Panc1 (cell line): ENCODE measurements around the gene RBSN. TPM values are rescaled to one million over a fixed set of nuclear protein-coding genes. Genes with fewer than 3 reads are reported as not detected.

ENCODE experiments used
- ATAC-seq: fragments of 200-7000 bp; cut with Tn5 transposase; 2 replicates; pipeline ENCODE4 v1.9.1; 2020; ENCODE audit warnings: mild to moderate bottlenecking, moderate library complexity
- BruUV-seq: library from RNA; stranded (reverse); fragments of 400-500 nt; replicated peaks from 2 replicates; lab custom pipeline; 2021; lab: Mats Ljungman, UMichigan
- CTCF ChIA-PET: fragments of 300-600 bp; sonication (Branson Sonifier 250); formaldehyde crosslinking; loops from one replicate; lab custom pipeline; 2022; ENCODE audit warnings: antibody characterized with exemption; lab: Charles Lee
- POLR2A ChIA-PET: fragments of 300-600 bp; sonication (Branson Sonifier 250); formaldehyde crosslinking; loops from one replicate; lab custom pipeline; 2022; ENCODE audit warnings: antibody characterized with exemption; lab: Charles Lee
- DNase-seq: peaks from one replicate; pipeline ENCODE4 v3.0.0-alpha.2; 2010; ENCODE audit warnings: low read depth, low spot score
- H3K27ac ChIP-seq: 2 replicates; pipeline ENCODE4 v1.5.1; 2011; ENCODE audit warnings: mild to moderate bottlenecking, low read length, inconsistent platforms
- H3K27me3 ChIP-seq: fragments of 200-500 bp; sonication (Bioruptor generic); 2 replicates; pipeline ENCODE4 v1.6.0; 2014; ENCODE audit warnings: low read length, inconsistent platforms; ENCODE audit not compliant: control insufficient read depth, insufficient read depth
- H3K36me3 ChIP-seq: fragments of 200-500 bp; sonication (Bioruptor generic); 2 replicates; pipeline ENCODE4 v1.5.1; 2014; ENCODE audit warnings: inconsistent platforms, mild to moderate bottlenecking, low read length, moderate library complexity; ENCODE audit not compliant: control insufficient read depth, insufficient read depth
- H3K4me1 ChIP-seq: 2 replicates; pipeline ENCODE4 v1.5.1; 2011; ENCODE audit warnings: inconsistent platforms, mild to moderate bottlenecking, low read length, moderate library complexity; ENCODE audit not compliant: control insufficient read depth, insufficient read depth
- H3K4me3 ChIP-seq, 2 experiments: 2 replicates each; pipeline ENCODE4 v1.5.1; 2011 to 2012; ENCODE audit warnings: low read depth in 2 of 2, low read length in 2 of 2, mild to moderate bottlenecking in 2 of 2, inconsistent platforms in 1 of 2, moderate library complexity in 1 of 2
- H3K9me3 ChIP-seq: fragments of 200-500 bp; sonication (Bioruptor generic); 2 replicates; pipeline ENCODE4 v1.5.1; 2014; ENCODE audit warnings: low read depth, mild to moderate bottlenecking, inconsistent platforms, low read length, moderate library complexity; ENCODE audit not compliant: control insufficient read depth, insufficient read depth
- CTCF ChIP-seq: fragments of 450-650 bp; IDR thresholded peaks from 2 replicates; pipeline ENCODE4 v1.5.1; 2017; ENCODE audit warnings: mild to moderate bottlenecking
- POLR2AphosphoS5 ChIP-seq: IDR thresholded peaks from 2 replicates; pipeline ENCODE4 v1.6.1; 2012; ENCODE audit warnings: mild to moderate bottlenecking, low read depth, low read length, moderate library complexity
- REST ChIP-seq, 2 experiments: IDR thresholded peaks; 2 replicates each; pipeline ENCODE4 v1.6.1; 2011 to 2012; ENCODE audit warnings: low read depth in 2 of 2, control low read depth in 1 of 2, low read length in 1 of 2, mild to moderate bottlenecking in 1 of 2, moderate library complexity in 1 of 2; ENCODE audit not compliant: insufficient read depth in 1 of 2
- SIN3A ChIP-seq: IDR thresholded peaks from 2 replicates; pipeline ENCODE4 v1.6.1; 2012; ENCODE audit warnings: low read depth, mild to moderate bottlenecking, low read length, moderate library complexity, borderline replicate concordance; ENCODE audit not compliant: insufficient read depth
- TCF7L2 ChIP-seq: IDR thresholded peaks from 2 replicates; pipeline ENCODE4 v1.6.1; 2011; ENCODE audit warnings: mild to moderate bottlenecking, low read depth, low read length, inconsistent platforms
- in situ Hi-C: cut with HindIII; loops from 2 replicates; pipeline ENCODE4 v1.10.0; 2016; ENCODE audit warnings: low sequenced_read_pairs, low pct_unique_long_range_greater_than_20kb
- intact Hi-C: fragments of 100-400 bp; cut with micrococcal nuclease; formaldehyde crosslinking; loops from one replicate; pipeline ENCODE4 v1.10.0; 2022; ENCODE audit not compliant: unreplicated experiment
- total RNA-seq: library from RNA; stranded (reverse); gene quantifications from one replicate; pipeline ENCODE4 v1.2.1, GENCODE V29; 2021; ENCODE audit not compliant: unreplicated experiment

The RBSN gene
- total RNA-seq, 1 experiment from 2014 or later: 13.6 TPM

GRCh38 chr3:15069441-15069840 is 29.5 kb downstream of the RBSN start:
- POLR2A ChIA-PET: no interaction called here
- CTCF ChIA-PET: no interaction called here
- ATAC-seq (no peak), DNase-seq (no peak)
- TF ChIP-seq REST (IDR thresholded peaks at IDR 0.05; ENCODE audit: insufficient read depth in 1 of 2, low read depth in 2 of 2, low read length in 1 of 2) (no peak), TCF7L2 (no peak), POLR2AphosphoS5 (no peak)
- no TSS peak for BruUV-seq
- Histone ChIP-seq H3K27ac (no peak overlapping the region), H3K4me3 (no peak overlapping the region), H3K36me3 (peaks cover 3% of the 10 kb centered on the region), H3K9me3 (no peaks in the 10 kb centered on the region), H3K27me3 (no peaks in the 10 kb centered on the region), H3K4me1 (no peaks in the 10 kb centered on the region)
- in situ Hi-C loops (no loop called here), intact Hi-C loops (no loop called here)

GRCh38 chr3:15066467-15066866 is 32.5 kb downstream of the RBSN start:
- no TSS peak for BruUV-seq
- no peak for ATAC-seq
- H3K27me3 ChIP-seq: no peaks in the 10 kb centered on the region
- no peak overlapping the region for H3K4me3 ChIP-seq
- H3K27ac ChIP-seq: no peak overlapping the region
- TF ChIP-seq POLR2AphosphoS5 (no peak), REST (IDR thresholded peaks at IDR 0.05; ENCODE audit: insufficient read depth in 1 of 2, low read depth in 2 of 2, low read length in 1 of 2) (no peak), TCF7L2 (no peak), CTCF (no peak), SIN3A (no peak)
- in situ Hi-C loops (no loop called here), intact Hi-C loops (no loop called here)
- peaks cover 10% of the 10 kb centered on the region for H3K4me1 ChIP-seq
- DNase-seq: no peak
- CTCF ChIA-PET: no interaction called here
- H3K9me3 ChIP-seq: no peaks in the 10 kb centered on the region
- no peaks in the 10 kb centered on the region; the same call in 1 of the 2 replicates for H3K36me3 ChIP-seq
- POLR2A ChIA-PET: no interaction called here
